GM20431 (cell line): ENCODE measurements around the gene SH3GL2.

Source experiments
- in situ Hi-C: fragments of 300-500 bp; cut with MseI, MboI; formaldehyde crosslinking; loops from one replicate; pipeline ENCODE4 v1.15.0; 2020; ENCODE audit warnings: low sequenced_read_pairs; ENCODE audit not compliant: unreplicated experiment

The SH3GL2 gene

DNA sequence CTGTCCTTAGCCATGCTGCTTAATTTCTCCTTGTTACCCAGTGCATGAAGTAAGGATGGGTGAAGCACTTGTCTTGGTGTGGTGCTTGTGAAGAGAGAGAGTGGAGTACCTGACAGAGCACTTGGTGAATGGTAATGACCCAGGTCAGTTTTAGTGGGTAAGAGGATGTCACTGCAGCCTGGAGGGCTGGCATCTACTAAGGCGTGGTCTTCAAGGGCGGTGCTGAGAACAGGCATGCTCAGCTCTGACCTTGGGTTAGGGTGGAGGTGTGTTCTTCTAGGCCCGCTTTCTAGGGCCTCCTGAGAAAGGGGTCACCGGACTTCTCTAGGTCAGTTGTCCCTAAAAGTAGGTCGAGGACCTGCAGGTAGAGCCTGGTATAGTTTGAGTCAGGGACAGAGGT is 25.7 kb downstream of the SH3GL2 start:
- in situ Hi-C loops = no loop called here

DNA sequence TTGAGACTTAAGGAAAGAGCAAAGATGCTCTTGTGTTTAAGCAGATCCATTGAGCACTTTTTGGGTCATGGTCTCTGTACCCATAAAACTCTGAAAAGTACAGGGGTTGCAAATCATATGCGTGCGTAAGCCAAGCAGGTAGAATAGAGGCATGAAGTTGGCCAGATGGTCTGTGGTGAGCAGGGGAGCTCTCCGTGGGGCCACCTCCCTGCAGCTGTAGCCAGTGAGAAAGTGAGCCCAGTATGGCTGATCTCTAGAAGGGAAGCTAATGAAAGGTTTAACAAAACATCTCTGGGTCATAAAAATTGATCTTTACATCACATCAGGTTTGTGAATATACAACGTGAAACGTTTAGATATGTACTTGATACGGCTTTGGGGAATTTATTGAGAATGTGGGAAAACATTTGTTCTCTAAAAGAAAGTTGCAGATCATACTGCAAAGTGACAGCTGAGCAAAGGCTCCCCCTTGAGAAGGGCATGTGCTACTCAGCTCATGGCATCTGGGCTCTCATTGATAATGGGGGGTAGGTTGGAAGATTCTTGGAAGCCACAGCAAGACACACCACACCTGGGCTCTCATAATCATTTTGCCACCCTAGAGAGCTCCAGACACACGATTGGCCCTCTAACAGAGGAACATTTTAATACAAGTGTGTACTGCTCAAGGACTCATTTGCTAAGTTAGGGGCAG is 30.6 kb downstream of the SH3GL2 start:
- in situ Hi-C loops = no loop called here

DNA sequence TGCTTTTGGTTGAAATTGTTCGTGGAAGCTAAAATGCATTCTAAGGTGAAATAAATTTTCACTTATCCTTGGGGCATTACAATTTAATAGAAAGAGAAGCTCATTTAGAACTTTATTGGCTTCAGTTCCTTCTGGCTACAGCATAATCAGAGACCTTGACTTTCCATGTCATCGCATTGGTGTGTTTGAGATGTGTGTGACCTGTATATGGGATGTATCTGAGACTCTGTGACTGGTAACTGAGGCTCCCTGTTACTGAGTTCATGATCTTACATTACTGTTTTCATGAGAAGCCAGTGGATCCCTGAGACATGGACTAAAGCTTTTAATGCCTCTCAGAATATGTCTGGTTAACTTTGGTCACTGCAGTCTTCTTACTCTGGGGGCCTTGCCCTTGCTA is 32.5 kb downstream of the SH3GL2 start:
- in situ Hi-C loops = no loop called here

DNA sequence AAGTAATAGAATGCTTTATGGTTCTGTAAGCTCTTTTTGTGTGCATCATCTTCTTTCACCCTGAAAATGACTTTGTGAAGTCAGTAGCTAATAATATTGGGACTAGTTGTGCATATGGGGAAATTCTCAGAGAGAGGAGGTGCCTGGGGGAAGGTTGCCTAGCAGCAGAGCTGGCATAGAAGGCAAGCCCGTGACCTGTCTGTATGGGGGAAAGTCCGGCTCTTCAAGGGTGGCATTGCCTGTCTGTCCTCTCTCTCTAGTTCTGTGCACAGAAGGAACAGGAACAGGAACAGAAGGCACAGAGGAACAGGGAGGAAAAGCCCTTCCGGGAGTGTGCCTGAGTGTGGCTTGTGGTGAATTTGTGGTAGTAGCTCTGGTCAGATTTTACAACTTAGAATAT is 33.1 kb downstream of the SH3GL2 start:
- in situ Hi-C loops = no loop called here

DNA sequence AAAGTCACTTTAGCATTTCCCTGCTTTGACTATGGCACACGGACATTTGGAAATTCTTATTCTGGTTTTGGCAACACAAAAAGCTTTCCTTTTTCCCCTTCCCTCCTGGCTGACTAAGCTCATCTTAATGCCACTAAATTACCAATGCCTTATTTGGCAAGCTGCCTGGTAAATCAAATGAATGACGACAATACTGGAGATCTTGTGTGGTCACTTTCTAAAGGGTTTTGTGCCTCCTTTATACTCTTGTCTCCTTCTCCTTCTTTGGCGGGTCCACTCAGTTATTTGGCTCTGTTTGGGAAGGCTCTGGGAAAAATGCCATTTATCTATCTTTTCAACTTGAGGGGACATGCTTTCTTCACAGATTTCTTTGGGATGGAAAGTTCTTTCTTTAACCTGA is 34.9 kb downstream of the SH3GL2 start:
- in situ Hi-C loops = no loop called here

DNA sequence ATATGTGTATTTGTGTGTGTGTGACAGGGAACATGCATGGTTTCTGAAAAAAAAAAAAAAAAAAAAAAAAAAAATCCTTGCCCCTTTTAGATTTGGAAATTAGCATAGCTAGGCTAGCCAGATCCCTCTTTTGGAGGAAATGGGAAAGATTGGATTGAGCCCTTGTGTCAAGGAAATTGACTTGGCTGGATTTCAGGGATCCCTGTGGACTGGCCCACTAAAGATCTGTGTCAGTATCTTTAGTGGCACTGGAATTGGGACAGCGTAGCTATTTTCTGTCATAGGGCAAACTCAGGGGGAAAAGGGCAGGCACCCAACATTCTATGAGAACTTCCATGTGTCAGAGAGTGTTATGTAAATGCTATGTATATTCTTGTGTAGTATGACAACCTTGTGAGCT is 35.4 kb downstream of the SH3GL2 start:
- in situ Hi-C loops = no loop called here

DNA sequence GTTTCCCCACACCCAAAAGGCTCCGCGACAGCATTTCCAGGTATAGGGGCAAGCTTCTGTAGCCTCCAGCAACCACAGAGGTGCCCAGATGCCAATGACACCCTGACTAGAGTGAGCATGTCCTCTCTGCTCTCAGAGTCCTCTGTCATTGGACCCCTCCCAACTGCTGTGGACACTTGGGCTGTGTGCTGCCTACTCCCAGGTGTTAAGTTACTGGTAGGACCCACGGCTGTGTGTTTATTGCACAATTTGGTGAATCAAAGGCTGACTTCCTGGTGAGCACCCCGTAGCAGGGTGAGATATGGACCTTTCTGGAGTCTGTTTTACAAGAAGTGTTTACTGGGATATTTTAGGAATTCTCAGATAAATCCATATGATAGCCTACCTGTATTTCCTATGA is 36.0 kb downstream of the SH3GL2 start:
- in situ Hi-C loops = no loop called here

DNA sequence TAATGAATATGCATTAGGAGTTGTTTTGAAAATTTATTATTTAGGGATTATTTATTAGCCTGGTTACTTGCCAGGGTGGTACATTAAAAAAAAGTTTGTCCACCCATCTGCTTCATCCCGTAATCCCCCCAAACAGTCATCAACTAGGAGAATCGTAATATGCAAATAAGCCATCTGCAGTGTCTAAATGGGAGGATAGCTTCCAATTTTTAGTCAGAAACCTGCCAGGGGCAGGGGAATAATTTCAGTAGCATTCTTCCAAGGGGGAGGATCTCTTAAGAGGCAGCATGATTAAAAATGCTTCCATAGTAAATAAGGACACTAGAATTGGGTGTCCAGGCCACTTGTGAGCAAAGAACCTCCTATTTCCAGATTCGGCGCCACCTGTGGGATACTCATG is 43.3 kb downstream of the SH3GL2 start:
- in situ Hi-C loops = no loop called here

DNA sequence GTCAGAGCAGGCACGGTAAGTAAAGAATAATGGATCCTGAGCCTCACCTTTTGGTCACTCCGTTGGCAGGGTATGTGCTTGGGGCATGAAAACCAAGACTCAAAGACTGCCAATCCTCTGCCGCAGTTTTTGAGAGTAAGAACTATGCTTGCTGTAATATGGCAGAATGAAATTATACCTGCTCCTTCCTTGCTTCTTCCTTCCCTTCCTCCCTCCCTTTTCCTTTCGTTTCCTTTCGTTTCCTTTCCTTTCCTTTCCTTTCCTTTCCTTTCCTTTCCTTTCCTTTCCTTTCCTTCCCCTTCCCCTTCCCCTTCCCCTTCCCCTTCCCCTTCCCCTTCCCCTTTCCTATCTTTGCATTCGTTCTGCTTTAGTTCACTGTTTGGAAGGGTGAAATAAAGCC is 43.9 kb downstream of the SH3GL2 start:
- in situ Hi-C loops = no loop called here

DNA sequence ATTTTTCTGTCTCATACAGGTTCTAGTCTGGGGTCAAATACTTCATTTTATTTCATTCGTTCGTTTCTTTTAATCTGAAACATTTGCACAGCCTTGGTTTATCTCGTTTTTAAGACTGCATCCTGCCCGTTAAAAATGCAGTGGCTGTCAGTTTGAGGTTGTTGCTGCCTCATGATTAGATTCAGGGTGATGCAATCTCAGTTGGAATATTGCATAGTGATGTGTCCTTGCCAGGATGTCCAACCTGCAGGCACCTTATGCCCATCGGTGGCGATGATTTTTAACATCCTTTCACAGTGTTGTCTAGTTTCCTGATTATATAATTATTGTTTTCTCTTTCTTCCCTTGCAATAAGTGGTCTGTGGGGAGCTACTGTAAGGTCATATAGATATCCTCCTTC is 45.1 kb downstream of the SH3GL2 start:
- in situ Hi-C loops = no loop called here

DNA sequence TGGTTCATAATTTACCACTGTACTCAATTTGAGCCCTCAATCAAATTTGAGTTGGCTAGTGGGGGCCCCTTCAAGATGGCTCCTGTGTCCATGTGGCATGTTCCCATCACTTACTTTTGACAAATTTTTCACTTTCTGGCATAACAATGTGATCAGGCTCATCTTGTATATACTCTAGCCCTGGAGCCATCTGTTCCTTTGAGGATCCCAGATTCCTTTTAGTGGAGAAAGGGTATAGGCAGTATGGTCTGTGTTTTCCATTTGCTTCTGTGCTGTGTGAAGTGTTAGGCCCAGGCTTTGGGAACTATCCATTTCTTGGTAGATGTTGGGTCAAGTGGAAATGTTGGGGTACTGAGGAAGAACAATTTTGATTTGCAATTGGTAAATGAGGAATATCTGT is 45.7 kb downstream of the SH3GL2 start:
- in situ Hi-C loops = no loop called here

DNA sequence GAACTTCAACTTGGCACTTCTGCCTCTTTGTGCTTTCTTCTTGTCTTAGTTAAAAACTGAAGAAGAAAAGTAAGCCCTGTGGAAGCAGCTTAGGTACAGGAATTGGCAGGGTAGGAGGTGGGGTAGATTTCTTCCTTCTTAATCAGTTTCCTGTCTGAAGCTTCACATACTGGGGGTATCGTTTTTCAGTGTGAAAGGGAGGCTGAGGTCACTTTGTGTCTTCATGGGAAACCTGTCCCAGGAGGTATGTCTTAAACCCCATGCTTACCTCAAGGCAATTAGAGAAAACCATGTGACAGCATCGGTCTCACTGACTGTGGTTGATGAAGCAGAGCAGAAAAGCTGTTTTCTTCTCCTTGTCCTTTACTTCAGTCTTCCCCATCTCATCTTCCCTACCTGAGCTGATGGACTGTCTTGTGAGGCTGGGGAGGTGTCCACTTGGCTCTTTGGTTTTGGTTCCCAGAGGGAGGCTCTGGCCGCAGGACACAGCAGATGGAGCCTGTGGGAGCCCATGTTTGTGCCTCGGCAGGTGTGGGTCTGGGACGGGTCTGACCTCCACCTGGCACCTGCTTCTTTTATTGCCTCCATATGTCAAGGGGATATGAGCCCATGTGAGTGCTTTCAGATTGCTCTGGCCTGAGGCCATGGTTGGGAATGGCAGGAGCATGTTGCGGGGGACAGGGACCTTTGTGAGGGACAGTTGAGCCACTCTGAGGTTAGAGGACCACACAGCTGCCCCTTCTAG is 47.0 kb downstream of the SH3GL2 start:
- in situ Hi-C loops = no loop called here

DNA sequence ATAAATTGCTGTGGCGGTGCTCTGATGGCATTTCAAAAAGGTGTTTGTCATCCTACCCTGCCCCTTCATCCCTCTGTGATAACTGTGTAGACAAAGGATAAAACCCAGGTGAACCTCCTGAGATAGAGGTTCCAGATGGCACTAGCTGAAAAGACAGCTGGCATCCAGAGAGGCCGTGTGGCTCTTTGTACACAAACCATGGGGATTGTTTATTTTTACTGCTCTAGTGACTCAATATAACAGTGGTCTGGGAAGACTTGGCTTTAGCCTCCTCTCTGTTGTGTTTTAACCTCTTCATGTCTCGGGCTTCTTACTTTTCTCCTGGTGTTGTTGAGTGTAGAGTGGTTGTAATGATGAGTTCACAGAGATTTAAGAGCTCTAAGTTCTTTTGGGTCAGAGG is 48.8 kb downstream of the SH3GL2 start:
- in situ Hi-C loops = no loop called here

DNA sequence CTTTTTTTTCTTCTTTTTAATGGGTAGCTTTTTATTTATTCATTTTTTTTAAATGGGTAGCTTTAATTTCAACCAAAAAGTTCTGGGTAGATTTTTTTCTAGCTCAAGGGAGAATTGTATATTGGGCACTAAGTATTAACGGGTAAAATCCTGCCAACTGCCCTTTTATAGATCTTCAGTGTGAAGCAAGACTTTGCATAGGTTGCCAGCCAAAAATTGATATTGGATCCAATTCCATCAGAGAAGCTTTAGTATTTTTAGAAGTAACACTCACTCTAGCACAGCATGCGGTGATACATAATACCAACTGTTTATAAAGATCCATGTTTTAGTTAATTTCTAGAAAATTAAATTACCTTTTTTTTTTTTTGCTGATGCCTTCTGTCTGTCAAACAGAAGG is 49.8 kb downstream of the SH3GL2 start:
- in situ Hi-C loops = no loop called here

DNA sequence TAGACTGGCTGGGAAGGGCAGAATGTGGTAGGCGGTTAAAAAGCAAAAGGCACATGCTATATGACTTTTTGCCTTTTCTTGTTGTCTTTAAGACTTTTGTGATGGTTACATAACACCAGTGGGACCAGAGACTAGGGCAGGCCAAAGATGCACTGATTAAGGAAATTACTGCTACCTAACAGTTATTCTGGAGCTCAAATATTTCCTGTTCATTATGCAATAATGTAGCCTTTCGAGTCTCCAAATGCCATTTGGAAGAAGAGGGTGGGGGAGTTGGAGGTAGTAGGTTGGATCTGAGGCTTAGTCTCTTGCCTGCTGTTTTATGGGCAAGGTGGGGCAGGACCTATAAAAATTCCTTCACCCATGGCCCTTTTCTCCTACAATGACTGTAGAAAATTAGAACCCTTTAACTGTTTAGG is 51.7 kb downstream of the SH3GL2 start:
- in situ Hi-C loops = no loop called here

DNA sequence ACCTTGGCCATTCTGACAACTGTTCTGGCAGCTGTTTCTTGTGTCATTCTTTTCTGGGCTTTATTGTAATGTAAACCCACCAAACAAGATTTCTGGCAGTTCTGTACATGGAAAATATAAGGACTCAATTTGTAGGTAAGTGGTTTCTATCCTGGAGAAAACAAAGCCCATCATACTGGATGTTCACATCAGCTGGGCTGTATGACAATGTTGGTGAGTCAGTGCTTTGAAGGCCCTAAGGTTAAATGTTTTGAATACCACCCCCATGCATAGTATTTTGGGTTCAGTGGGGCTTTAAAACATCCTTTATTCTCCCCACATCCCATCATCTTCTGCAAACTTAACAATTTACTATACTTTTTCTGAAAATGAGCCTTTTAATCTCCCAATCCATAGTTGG is 52.5 kb downstream of the SH3GL2 start:
- in situ Hi-C loops = no loop called here

DNA sequence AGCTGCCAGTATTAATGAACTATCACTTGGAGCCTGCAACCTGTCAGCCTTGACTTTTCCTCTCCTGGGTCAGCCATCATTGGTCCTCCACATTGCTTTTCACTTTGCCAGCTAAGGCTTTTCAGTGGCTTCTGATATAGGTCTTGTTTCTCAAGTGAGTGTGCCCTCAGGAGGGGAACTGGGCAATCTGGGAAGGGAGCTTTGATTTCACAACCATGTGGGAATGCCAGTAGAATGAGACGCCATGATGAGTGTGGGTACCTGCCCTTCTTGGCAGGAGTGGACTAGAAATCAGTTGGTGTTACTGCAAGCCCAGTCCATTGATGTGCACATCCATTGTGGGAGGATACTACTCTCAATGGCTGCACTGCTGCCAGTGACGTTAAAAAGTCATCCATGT is 54.1 kb downstream of the SH3GL2 start:
- in situ Hi-C loops = no loop called here

DNA sequence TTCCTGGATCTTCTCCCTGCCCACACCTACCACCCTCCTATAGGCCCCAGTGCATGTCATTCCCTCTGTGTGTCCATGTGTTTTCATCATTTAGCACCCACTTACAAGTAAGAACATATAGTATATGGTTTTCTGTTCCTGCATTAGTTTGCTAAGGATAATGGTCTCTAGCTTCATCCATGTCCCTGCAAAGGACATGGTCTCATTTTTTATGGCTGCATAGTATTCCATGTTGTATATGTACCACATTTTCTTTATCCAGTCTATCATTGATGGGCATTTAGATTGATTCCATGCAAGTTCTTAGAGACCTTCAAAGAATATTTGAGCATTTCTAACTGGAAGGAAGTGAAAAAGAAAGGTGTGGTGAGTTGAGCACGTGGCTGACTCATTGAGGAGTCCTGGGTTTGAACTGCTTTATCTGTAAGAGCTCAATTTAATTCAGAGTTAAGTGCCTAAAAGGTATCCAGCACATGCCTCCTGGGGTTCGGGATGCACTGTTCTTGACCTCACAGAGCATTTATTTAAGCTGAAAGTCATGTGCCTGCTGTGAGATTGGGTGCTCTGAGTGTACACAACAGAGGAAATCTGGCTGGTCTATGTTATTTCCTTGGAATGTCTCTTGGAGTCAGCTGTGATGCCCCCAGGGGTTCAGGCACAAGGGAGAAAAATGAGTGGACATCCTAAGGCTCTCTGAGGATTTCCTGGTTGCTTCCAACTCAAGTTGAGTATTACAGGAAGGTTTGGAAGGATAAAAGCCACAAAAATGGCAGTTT is 56.4 kb downstream of the SH3GL2 start:
- in situ Hi-C loops = no loop called here

DNA sequence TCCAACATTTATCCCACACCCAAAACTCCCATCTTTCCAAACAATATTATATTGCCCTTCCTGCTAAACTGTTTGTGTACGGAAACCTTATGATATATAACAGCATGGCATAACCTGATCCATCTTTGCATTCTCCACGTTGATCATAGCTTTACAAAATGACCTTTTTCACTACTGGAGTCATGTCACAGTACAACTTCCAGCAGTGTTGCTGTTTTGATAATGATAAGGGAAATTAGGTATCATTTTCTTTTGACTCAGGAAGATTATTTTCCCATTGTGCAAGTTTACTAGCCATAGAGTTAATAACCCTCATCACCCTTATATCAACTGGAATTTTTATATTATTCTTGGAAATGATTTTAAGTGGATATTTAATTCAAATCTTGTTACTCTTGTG is 57.5 kb downstream of the SH3GL2 start:
- in situ Hi-C loops = no loop called here

DNA sequence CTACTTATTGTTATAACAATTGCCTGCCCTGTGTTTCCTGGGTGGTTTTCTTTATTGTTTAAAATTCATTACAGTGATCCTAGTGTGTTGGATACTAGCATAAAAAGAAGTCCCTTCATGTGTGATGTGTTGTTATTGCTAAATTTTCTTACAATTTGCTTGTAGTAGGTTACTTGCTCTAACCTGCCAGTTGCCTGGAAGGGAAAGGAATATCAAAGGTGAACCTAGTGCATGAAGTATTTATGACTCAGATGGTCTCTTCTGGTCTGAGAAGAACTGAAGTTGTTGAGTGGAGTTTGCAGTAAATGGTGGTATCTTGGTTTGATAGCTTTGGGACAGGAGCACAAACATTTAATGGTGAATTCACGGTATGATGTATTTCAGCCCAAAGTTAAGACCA is 58.0 kb downstream of the SH3GL2 start:
- in situ Hi-C loops = no loop called here

DNA sequence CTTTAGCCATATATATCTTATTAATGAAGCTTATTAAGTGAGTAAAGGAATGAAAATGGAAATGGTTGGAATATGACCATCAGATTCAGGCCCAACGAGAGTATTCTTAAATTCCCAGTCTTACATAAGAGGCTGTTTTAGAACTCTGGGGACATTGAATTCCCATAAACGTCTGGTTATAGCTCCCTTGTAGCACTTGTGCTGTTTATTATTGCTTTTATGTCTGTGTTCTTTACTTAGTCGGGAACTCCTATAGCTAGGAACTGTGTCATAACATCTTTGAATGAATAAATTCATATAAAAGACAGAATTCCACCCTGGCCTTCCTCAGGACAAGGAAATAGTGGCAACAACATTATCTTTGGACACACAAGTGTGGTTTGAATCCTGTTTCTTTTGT is 58.4 kb downstream of the SH3GL2 start:
- in situ Hi-C loops = no loop called here
